ENCODE measurements around the gene ZBED1.
"Not testable (repeated sequence)": the region's sequence is repeated elsewhere in the genome, so short reads cannot be mapped to it uniquely, and the experiment has no call there.

Gene ZBED1

GRCh38 chrX:2500803-2501558 is at the start of gene ZBED1, which contains the start of gene DHRSX:
ZBED1 (minus strand) TSS chrX:2500976; CDS start chrX:2490719, 10,257 bp downstream.
DHRSX (minus strand) TSS chrX:2500976; CDS start chrX:2500925, 51 bp downstream.
- FAIRE-seq = no peak

GRCh38 chrX:2549876-2550275 is 49.1 kb upstream of the ZBED1 start:
- no peak for FAIRE-seq

- FAIRE-seq = no peak
Measured at GRCh38 chrX:2548711-2549423, 48.1 kb upstream of the ZBED1 start.

- FAIRE-seq = no peak
Measured at GRCh38 chrX:2547736-2548135, 47.0 kb upstream of the ZBED1 start.

GRCh38 chrX:2546496-2546895 is 45.7 kb upstream of the ZBED1 start:
- no peak for FAIRE-seq

- FAIRE-seq = no peak
Measured at GRCh38 chrX:2545144-2545543, 44.4 kb upstream of the ZBED1 start.

- no peak for FAIRE-seq
Measured at GRCh38 chrX:2542826-2543521, 42.2 kb upstream of the ZBED1 start.

GRCh38 chrX:2541603-2542002 is 40.8 kb upstream of the ZBED1 start:
- no peak for FAIRE-seq

GRCh38 chrX:2540426-2540947 is 39.7 kb upstream of the ZBED1 start:
- no peak for FAIRE-seq

- FAIRE-seq = no peak
Measured at GRCh38 chrX:2539586-2539985, 38.8 kb upstream of the ZBED1 start.

GRCh38 chrX:2538031-2538757 is 37.4 kb upstream of the ZBED1 start:
- FAIRE-seq = no peak

- no peak for FAIRE-seq
Measured at GRCh38 chrX:2536974-2537373, 36.2 kb upstream of the ZBED1 start.

GRCh38 chrX:2536141-2536540 is 35.4 kb upstream of the ZBED1 start:
- FAIRE-seq = no peak

- FAIRE-seq = not testable (repeated sequence)
Measured at GRCh38 chrX:2534261-2535021, 33.7 kb upstream of the ZBED1 start.

- no peak for FAIRE-seq
Measured at GRCh38 chrX:2533424-2533823, 32.6 kb upstream of the ZBED1 start.

GRCh38 chrX:2526390-2526789 is 25.6 kb upstream of the ZBED1 start:
- no peak for FAIRE-seq

- FAIRE-seq = no peak
Measured at GRCh38 chrX:2523911-2524310, 23.1 kb upstream of the ZBED1 start.

- FAIRE-seq = no peak
Measured at GRCh38 chrX:2521927-2522386, 21.2 kb upstream of the ZBED1 start.

- no peak for FAIRE-seq
Measured at GRCh38 chrX:2521092-2521926, 20.5 kb upstream of the ZBED1 start.

- no peak for FAIRE-seq
Measured at GRCh38 chrX:2520539-2520938, 19.8 kb upstream of the ZBED1 start.

GRCh38 chrX:2519638-2520037 is 18.9 kb upstream of the ZBED1 start:
- FAIRE-seq = not testable (repeated sequence)
